ENCODE measurements around the gene ATP10B. TPM values are rescaled to one million over a fixed set of nuclear protein-coding genes. Genes with fewer than 3 reads are reported as not detected.

Gene ATP10B
- total RNA-seq, 1 experiment from 2014 or later = 0.11 TPM

DNA sequence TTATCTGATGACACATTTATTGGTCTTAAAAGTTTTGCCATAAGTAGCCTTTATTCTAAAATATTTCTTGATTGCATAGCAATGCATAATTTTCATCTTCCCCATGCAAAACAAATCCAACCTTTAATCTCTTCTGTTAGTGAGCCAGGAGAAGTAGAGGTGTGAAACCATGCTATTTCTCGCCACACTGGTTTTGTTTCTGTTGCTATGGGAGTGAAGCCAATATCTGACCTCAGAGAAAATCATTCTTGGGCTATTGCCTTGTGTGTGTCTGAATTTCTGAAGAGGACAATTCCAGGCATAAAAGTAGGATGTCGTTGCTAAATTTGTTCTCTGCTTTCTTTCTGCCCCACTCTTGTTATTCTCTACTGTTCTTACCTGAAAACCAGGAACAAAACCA lies 246.7 kb downstream of the ATP10B start:
- no peaks in the 10 kb centered on the region; the same call in 1 of the 2 replicates for H3K4me1 Mint-ChIP-seq
- H3K4me3 Mint-ChIP-seq = no peak overlapping the region
- ChIA-PET CTCF (no interaction called here), POLR2A (no interaction called here)
- no peak overlapping the region for H3K27ac Mint-ChIP-seq
- ATAC-seq = no peak
- H3K36me3 Mint-ChIP-seq = no peaks in the 10 kb centered on the region
- TF ChIP-seq E2F4 (CRISPR knock-in tag; IDR thresholded peaks at IDR 0.05; ENCODE audit: borderline replicate concordance, low read depth) (no peak), TP53 (CRISPR knock-in tag; IDR thresholded peaks at IDR 0.05) (no peak), FOXP1 (CRISPR knock-in tag; IDR thresholded peaks at IDR 0.05; ENCODE audit: borderline replicate concordance) (no peak), GABPB1 (CRISPR knock-in tag; IDR thresholded peaks at IDR 0.05) (no peak), USF2 (CRISPR knock-in tag; IDR thresholded peaks at IDR 0.05) (no peak), CBFB (CRISPR knock-in tag; IDR thresholded peaks at IDR 0.05; ENCODE audit: low read depth) (no peak), NFYB (CRISPR knock-in tag; conservative IDR thresholded peaks at IDR 0.05; ENCODE audit: low read depth) (no peak), NR3C1 (CRISPR knock-in tag; conservative IDR thresholded peaks at IDR 0.05; ENCODE audit: low read depth) (no peak), ESRRA (CRISPR knock-in tag; IDR thresholded peaks at IDR 0.05; ENCODE audit: borderline replicate concordance) (no peak)
- TF ChIP-seq, protein P1, sequence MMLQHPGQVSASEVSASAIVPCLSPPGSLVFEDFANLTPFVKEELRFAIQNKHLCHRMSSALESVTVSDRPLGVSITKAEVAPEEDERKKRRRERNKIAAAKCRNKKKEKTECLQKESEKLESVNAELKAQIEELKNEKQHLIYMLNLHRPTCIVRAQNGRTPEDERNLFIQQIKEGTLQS (CRISPR knock-in tag; conservative IDR thresholded peaks at IDR 0.05) = no peak
- TF ChIP-seq, protein P2, sequence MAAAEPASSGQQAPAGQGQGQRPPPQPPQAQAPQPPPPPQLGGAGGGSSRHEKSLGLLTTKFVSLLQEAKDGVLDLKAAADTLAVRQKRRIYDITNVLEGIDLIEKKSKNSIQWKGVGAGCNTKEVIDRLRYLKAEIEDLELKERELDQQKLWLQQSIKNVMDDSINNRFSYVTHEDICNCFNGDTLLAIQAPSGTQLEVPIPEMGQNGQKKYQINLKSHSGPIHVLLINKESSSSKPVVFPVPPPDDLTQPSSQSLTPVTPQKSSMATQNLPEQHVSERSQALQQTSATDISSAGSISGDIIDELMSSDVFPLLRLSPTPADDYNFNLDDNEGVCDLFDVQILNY (CRISPR knock-in tag; IDR thresholded peaks at IDR 0.05) = no peak
- peaks cover 7% of the 10 kb centered on the region for H3K9me3 Mint-ChIP-seq
- no peak for DNase-seq (ENCODE audit: low spot score)
- no peaks in the 10 kb centered on the region for H3K27me3 Mint-ChIP-seq (ENCODE audit: low read depth)

DNA sequence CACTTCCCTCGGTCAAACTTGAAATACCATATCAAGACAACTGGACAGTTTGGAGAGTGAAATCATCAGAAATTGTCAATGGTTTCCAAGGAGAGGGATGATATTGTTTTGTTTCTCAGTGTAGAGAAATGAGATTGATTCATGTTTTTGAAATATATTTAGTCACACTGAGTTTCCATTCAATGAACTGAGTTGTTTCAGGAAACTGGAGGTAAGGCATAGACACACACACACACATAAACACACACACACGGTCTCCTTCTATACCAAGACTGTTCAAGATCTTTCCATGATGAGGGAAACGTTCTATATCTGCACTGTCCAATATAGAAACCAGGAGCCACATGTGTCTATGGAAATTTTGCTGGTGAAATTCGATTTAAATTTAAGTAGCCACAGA lies 247.5 kb downstream of the ATP10B start:
- Mint-ChIP-seq H3K36me3 (no peaks in the 10 kb centered on the region), H3K27me3 (ENCODE audit: low read depth) (no peaks in the 10 kb centered on the region), H3K4me1 (no peaks in the 10 kb centered on the region; the same call in 1 of the 2 replicates), H3K4me3 (no peak overlapping the region), H3K27ac (no peak overlapping the region), H3K9me3 (0 out of 2 replicates have a peak, but pooled peaks cover 3% of the 10 kb centered on the region)
- ATAC-seq (no peak), DNase-seq (ENCODE audit: low spot score) (no peak)
- no peak for TF ChIP-seq FOXP1 (CRISPR knock-in tag; IDR thresholded peaks at IDR 0.05; ENCODE audit: borderline replicate concordance)
- TF ChIP-seq RELA (CRISPR knock-in tag; IDR thresholded peaks at IDR 0.05; ENCODE audit: borderline replicate concordance) = no peak
- no peak for TF ChIP-seq NR3C1 (CRISPR knock-in tag; conservative IDR thresholded peaks at IDR 0.05; ENCODE audit: low read depth)
- TF ChIP-seq EMX1 (CRISPR knock-in tag; IDR thresholded peaks at IDR 0.05) = no peak
- no peak for TF ChIP-seq JAZF1 (CRISPR knock-in tag; IDR thresholded peaks at IDR 0.05)
- TF ChIP-seq CREM (CRISPR knock-in tag; IDR thresholded peaks at IDR 0.05) = no peak
- no peak for TF ChIP-seq ELF4 (CRISPR knock-in tag; IDR thresholded peaks at IDR 0.05; ENCODE audit: low read depth)
- TF ChIP-seq ZNF263 (CRISPR knock-in tag; IDR thresholded peaks at IDR 0.05; ENCODE audit: low read depth) = no peak
- no peak for TF ChIP-seq CREB1 (CRISPR knock-in tag; IDR thresholded peaks at IDR 0.05)
- no peak for TF ChIP-seq TCF7 (CRISPR knock-in tag; IDR thresholded peaks at IDR 0.05; ENCODE audit: low read depth)
- TF ChIP-seq, protein P3, sequence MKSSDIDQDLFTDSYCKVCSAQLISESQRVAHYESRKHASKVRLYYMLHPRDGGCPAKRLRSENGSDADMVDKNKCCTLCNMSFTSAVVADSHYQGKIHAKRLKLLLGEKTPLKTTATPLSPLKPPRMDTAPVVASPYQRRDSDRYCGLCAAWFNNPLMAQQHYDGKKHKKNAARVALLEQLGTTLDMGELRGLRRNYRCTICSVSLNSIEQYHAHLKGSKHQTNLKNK (CRISPR knock-in tag; IDR thresholded peaks at IDR 0.05) = no peak
- no peak for TF ChIP-seq ZNF671 (CRISPR knock-in tag; IDR thresholded peaks at IDR 0.05)
- TF ChIP-seq CDX4 (CRISPR knock-in tag; IDR thresholded peaks at IDR 0.05; ENCODE audit: borderline replicate concordance) = no peak
- POLR2A ChIA-PET = no interaction called here
- CTCF ChIA-PET = no interaction called here

Measured in WTC11 (cell line).